ENCODE data around the gene WDR36. TPM values are rescaled to one million over a fixed set of nuclear protein-coding genes. Genes with fewer than 3 reads are reported as not detected.

Gene WDR36
- polyA plus RNA-seq, 1 experiment: 56.1 TPM

DNA sequence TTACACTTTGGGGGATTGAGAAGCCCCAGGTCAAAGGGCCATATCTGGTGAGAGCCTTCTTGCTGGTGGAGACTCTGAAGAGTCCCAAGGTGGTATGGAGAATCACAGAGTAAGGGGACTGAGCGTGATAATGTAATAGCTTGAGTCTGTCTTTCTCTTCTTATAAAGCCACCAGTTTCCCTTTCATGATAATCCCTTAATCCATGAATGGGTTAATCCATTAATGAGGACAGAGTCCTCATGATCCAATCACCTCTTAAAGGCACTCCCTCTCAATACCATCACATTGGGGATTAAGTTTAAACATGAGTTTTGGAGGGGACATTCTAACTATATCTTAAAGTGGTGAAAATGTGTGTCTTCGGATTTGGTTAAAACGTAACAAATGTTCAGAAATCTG is 21.5 kb downstream of the WDR36 start:
- POLR2A ChIA-PET: interaction anchor here (0.6 kb wide), 1 partner anchor 373 kb away, joined by 3 read pairs; no protein-coding TSS in a partner anchor
- no peak overlapping the region for H3K27ac ChIP-seq (ENCODE audit: low read depth, low read length)
- CTCF ChIA-PET: no interaction called here
- no peaks in the 10 kb centered on the region for H3K9me3 ChIP-seq (ENCODE audit: control insufficient read depth, insufficient read depth, low read length)
- TF ChIP-seq, protein P1, sequence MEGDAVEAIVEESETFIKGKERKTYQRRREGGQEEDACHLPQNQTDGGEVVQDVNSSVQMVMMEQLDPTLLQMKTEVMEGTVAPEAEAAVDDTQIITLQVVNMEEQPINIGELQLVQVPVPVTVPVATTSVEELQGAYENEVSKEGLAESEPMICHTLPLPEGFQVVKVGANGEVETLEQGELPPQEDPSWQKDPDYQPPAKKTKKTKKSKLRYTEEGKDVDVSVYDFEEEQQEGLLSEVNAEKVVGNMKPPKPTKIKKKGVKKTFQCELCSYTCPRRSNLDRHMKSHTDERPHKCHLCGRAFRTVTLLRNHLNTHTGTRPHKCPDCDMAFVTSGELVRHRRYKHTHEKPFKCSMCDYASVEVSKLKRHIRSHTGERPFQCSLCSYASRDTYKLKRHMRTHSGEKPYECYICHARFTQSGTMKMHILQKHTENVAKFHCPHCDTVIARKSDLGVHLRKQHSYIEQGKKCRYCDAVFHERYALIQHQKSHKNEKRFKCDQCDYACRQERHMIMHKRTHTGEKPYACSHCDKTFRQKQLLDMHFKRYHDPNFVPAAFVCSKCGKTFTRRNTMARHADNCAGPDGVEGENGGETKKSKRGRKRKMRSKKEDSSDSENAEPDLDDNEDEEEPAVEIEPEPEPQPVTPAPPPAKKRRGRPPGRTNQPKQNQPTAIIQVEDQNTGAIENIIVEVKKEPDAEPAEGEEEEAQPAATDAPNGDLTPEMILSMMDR (IDR thresholded peaks at IDR 0.05; ENCODE audit: low read depth, low read length): no peak
- DNase-seq (ENCODE audit: low read depth, low spot score): no peak
- H3K27me3 ChIP-seq (ENCODE audit: control insufficient read depth, insufficient read depth, low read length): no peaks in the 10 kb centered on the region
- no peak overlapping the region for H3K4me3 ChIP-seq (ENCODE audit: low read depth, low read length)

DNA sequence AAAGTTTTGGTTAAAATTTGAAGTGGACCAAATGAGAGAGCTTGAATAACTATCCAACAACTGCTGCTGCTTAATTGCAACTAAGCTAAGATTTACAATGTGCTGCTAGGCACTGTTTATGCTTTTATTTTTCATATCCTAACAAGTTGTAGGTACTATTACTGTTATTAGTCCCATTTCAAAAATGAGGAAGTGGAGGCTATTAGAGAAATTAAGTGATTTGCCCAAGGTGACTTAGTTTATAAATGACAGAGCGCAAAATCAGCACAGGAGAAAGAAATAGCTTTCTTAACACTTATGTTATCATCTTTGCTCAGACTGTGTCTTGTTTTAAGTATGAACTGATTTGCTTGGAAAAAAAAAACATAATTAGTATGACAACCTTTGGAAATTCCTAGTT is 23.1 kb downstream of the WDR36 start:
- ChIA-PET POLR2A (no interaction called here), CTCF (no interaction called here)
- Histone ChIP-seq H3K4me3 (ENCODE audit: low read depth, low read length) (no peak overlapping the region), H3K27ac (ENCODE audit: low read depth, low read length) (no peak overlapping the region), H3K27me3 (ENCODE audit: control insufficient read depth, insufficient read depth, low read length) (no peaks in the 10 kb centered on the region), H3K9me3 (ENCODE audit: control insufficient read depth, insufficient read depth, low read length) (no peaks in the 10 kb centered on the region)
- DNase-seq (ENCODE audit: low read depth, low spot score): no peak
- TF ChIP-seq, protein P1 (IDR thresholded peaks at IDR 0.05; ENCODE audit: low read depth, low read length): no peak

DNA sequence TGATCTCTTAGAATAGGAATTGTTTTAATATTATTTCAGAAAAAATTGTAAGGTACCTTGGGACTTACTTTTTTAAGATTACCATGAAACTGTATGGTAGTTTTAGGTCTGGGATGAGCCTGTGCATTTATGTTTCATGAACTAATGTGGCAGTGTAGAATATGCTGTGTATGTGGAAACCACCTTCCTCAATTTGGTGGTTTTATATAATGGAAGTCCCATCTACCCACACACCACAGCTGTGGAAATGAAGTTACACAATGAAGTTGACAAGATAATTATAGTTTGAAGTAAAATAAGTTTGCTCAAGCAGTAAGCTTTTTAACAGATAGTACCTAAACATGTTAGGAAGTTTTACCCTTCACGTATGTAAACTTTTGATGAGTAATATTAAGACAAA is 24.4 kb downstream of the WDR36 start:
- Histone ChIP-seq H3K27me3 (ENCODE audit: control insufficient read depth, insufficient read depth, low read length) (no peaks in the 10 kb centered on the region), H3K4me3 (ENCODE audit: low read depth, low read length) (no peak overlapping the region), H3K27ac (ENCODE audit: low read depth, low read length) (no peak overlapping the region), H3K9me3 (ENCODE audit: control insufficient read depth, insufficient read depth, low read length) (no peaks in the 10 kb centered on the region)
- ChIA-PET POLR2A (no interaction called here), CTCF (no interaction called here)
- no peak for DNase-seq (ENCODE audit: low read depth, low spot score)
- TF ChIP-seq, protein P1 (IDR thresholded peaks at IDR 0.05; ENCODE audit: low read depth, low read length): no peak

DNA sequence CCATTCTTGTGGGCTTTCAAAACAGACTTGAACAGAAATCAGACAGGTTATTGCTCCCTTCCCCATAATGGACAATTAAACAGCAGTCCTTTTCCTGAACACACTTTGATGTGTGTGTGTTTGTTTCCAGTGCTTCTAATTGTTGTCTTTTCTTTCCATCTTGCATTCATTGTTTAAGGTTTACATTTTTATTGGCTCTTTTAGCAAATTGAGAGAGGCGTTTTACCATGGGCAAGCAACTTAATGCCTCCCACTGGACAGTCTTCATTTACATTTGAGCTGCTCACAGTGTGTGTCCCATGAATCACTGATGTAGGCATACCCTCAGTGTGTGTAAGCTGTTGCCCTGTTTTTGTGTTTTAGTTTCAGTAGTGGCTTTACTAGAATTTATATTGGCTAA is 25.0 kb downstream of the WDR36 start:
- CTCF ChIA-PET: interaction anchor here (0.9 kb wide), 1 partner anchor 10 kb away, joined by 3 read pairs; no protein-coding TSS in a partner anchor
- DNase-seq (ENCODE audit: low read depth, low spot score): no peak

DNA sequence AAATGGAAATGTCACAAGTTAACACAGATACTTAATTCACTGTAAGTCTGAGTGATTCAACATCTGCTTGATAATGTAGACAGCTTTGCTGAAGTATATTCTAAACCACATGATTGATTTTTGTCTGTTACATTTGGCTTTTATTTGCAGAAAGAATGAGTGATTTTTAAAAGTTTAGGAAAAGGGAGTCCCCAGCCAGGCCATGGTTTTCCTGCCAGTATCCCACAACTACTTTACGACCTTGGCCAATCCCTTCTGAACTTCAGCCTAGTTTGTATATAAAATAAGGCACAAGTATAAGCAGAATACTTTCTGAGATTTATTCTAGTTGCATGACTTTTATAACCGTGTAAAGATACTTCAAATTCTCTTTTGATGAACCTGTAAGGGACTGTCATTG is 27.1 kb downstream of the WDR36 start:
- TF ChIP-seq, protein P1 (IDR thresholded peaks at IDR 0.05; ENCODE audit: low read depth, low read length): no peak
- DNase-seq (ENCODE audit: low read depth, low spot score): no peak
- POLR2A ChIA-PET: no interaction called here
- Histone ChIP-seq H3K27me3 (ENCODE audit: control insufficient read depth, insufficient read depth, low read length) (no peaks in the 10 kb centered on the region), H3K27ac (ENCODE audit: low read depth, low read length) (no peak overlapping the region), H3K4me3 (ENCODE audit: low read depth, low read length) (no peak overlapping the region), H3K9me3 (ENCODE audit: control insufficient read depth, insufficient read depth, low read length) (no peaks in the 10 kb centered on the region)
- CTCF ChIA-PET: interaction anchor here (1.3 kb wide), 1 partner anchor 361 kb away, joined by 4 read pairs; no protein-coding TSS in a partner anchor

More for the DNA sequence above, 25.0 kb downstream of the WDR36 start:
- TF ChIP-seq, protein P1 (IDR thresholded peaks at IDR 0.05; ENCODE audit: low read depth, low read length): no peak
- Histone ChIP-seq H3K27me3 (ENCODE audit: control insufficient read depth, insufficient read depth, low read length) (no peaks in the 10 kb centered on the region), H3K27ac (ENCODE audit: low read depth, low read length) (no peak overlapping the region), H3K4me3 (ENCODE audit: low read depth, low read length) (no peak overlapping the region), H3K9me3 (ENCODE audit: control insufficient read depth, insufficient read depth, low read length) (no peaks in the 10 kb centered on the region)
- POLR2A ChIA-PET: no interaction called here

Measured in AG04450 (cell line).